ENCODE measurements around the gene OBSCN. TPM values are rescaled to one million over a fixed set of nuclear protein-coding genes. Genes with fewer than 3 reads are reported as not detected.

OBSCN gene
- total RNA-seq, 2 donors from 2014 or later = 194 to 201 TPM

- DNase-seq = peak; percentile 9
- no peak for ATAC-seq
- intact Hi-C loops (cut with DNase I) = no loop called here
Observed at GRCh38 chr1:228291906-228292608, 84.2 kb downstream of the OBSCN start.

GRCh38 chr1:228292609-228292911 is 84.7 kb downstream of the OBSCN start:
- peak; percentile 1 for DNase-seq
- ATAC-seq = no peak
- intact Hi-C loops (cut with DNase I) = no loop called here

GRCh38 chr1:228293393-228293792 is 85.5 kb downstream of the OBSCN start:
- intact Hi-C loops (cut with DNase I) = no loop called here
- DNase-seq (peak; percentile 14), ATAC-seq (no peak)

- DNase-seq = peak; percentile 5
- ATAC-seq = no peak
- intact Hi-C loops (cut with DNase I) = no loop called here
Observed at GRCh38 chr1:228293816-228294500, 86.1 kb downstream of the OBSCN start.

- ATAC-seq (no peak), DNase-seq (peak; percentile 5)
- intact Hi-C loops (cut with DNase I) = no loop called here
Observed at GRCh38 chr1:228294717-228295116, 86.9 kb downstream of the OBSCN start.

GRCh38 chr1:228295201-228295600 is 87.4 kb downstream of the OBSCN start:
- intact Hi-C loops (cut with DNase I) = no loop called here
- peak; percentile 1 for DNase-seq
- no peak for ATAC-seq

GRCh38 chr1:228295981-228296380 is 88.1 kb downstream of the OBSCN start:
- intact Hi-C loops (cut with DNase I) = no loop called here
- ATAC-seq (no peak), DNase-seq (no peak)

- intact Hi-C loops (cut with DNase I) = no loop called here
- ATAC-seq = no peak
- no peak for DNase-seq
Observed at GRCh38 chr1:228297242-228297641, 89.4 kb downstream of the OBSCN start.

- DNase-seq = peak; percentile 8
- intact Hi-C loops (cut with DNase I) = no loop called here
- ATAC-seq = no peak
Observed at GRCh38 chr1:228297822-228298221, 90.0 kb downstream of the OBSCN start.

- intact Hi-C loops (cut with DNase I) = no loop called here
- peak; percentile 5 for DNase-seq
- ATAC-seq = no peak
Observed at GRCh38 chr1:228298471-228298870, 90.6 kb downstream of the OBSCN start.

GRCh38 chr1:228299211-228299610 is 91.4 kb downstream of the OBSCN start:
- DNase-seq = peak; percentile 3
- intact Hi-C loops (cut with DNase I) = no loop called here
- ATAC-seq = no peak

- intact Hi-C loops (cut with DNase I) = no loop called here
- no peak for ATAC-seq
- DNase-seq = peak; percentile 9
Observed at GRCh38 chr1:228299901-228300300, 92.1 kb downstream of the OBSCN start.

- intact Hi-C loops (cut with DNase I) = no loop called here
- ATAC-seq (no peak), DNase-seq (no peak)
Observed at GRCh38 chr1:228302086-228302485, 94.2 kb downstream of the OBSCN start.

GRCh38 chr1:228303596-228303995 is 95.8 kb downstream of the OBSCN start:
- ATAC-seq = no peak
- peak; percentile 9 for DNase-seq
- intact Hi-C loops (cut with DNase I) = no loop called here

GRCh38 chr1:228304225-228304624 is 96.4 kb downstream of the OBSCN start:
- ATAC-seq = no peak
- peak; percentile 10 for DNase-seq
- intact Hi-C loops (cut with DNase I) = no loop called here

- ATAC-seq (no peak), DNase-seq (no peak)
- intact Hi-C loops (cut with DNase I) = no loop called here
Observed at GRCh38 chr1:228304766-228305395, 97.0 kb downstream of the OBSCN start.

- intact Hi-C loops (cut with DNase I) = no loop called here
- ATAC-seq = no peak
- no peak for DNase-seq
Observed at GRCh38 chr1:228305721-228306152, 97.9 kb downstream of the OBSCN start.

GRCh38 chr1:228306275-228307217 is 98.7 kb downstream of the OBSCN start:
- no peak for ATAC-seq
- DNase-seq = no peak
- intact Hi-C loops (cut with DNase I) = no loop called here

GRCh38 chr1:228307218-228308023 is 99.6 kb downstream of the OBSCN start:
- no peak for ATAC-seq
- no peak for DNase-seq
- intact Hi-C loops (cut with DNase I) = no loop called here
